ENCODE measurements around the gene ZNF846.
"Not testable (repeated sequence)": the region's sequence is repeated elsewhere in the genome, so short reads cannot be mapped to it uniquely, and the experiment has no call there.

- not testable (repeated sequence) for TF ChIP-seq CTCF, POLR2A (IDR thresholded peaks at IDR 0.05)
Observed at GRCh38 chr19:9730056-9730455, 38.5 kb downstream of the ZNF846 start.

Data from testis (tissue), 2 donors.